ENCODE data around the gene MCHR2. TPM values are rescaled to one million over a fixed set of nuclear protein-coding genes. Genes with fewer than 3 reads are reported as not detected.

The MCHR2 gene
- polyA plus RNA-seq, 1 of the 3 experiments (the other 2 are of a cell fraction): not detected

DNA sequence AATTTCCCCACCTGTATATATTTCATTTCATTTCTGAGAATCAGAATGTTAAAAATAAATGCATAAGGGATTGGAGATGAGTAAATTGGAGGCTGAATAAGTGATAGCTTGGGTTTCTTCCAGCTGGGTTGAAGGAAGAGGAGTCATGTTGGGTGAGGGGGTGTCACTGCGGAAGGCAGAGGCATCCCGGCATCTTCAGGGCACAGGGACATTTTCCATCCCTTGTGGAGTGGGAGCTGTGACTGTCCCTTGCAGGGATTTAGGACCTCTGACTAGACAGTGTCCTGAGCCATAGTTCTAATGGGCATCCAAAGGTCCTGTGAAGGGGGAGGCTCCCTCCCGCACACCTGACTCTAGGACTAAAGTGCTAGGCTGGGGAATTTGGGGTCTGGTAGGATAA lies 2.1 kb downstream of the MCHR2 start:
- ChIA-PET POLR2A (no interaction called here), CTCF (no interaction called here)
- Histone ChIP-seq H3K9ac (no peak overlapping the region), H3F3A (replicated peaks; ENCODE audit: insufficient read depth) (no peaks in the 10 kb centered on the region), H4K20me1 (ENCODE audit: insufficient read depth) (no peaks in the 10 kb centered on the region), H3K79me2 (ENCODE audit: insufficient read depth) (no peaks in the 10 kb centered on the region), H2AFZ (ENCODE audit: low read depth) (no peak overlapping the region), H3K4me2 (no peak overlapping the region), H3K9me3 (no peaks in the 10 kb centered on the region), H3K9me2 (no peaks in the 10 kb centered on the region), H3K4me1 (ENCODE audit: control insufficient read depth in 1 of 2, insufficient read depth in 2 of 2, low read depth in 1 of 2, low read length in 1 of 2) (no peaks in the 10 kb centered on the region), H3K27ac (ENCODE audit: low read depth in 2 of 2, low read length in 1 of 2) (no peak overlapping the region), H3K36me3 (replicated peaks in 1 of 2; ENCODE audit: control insufficient read depth in 1 of 2, insufficient read depth in 2 of 2, low read length in 1 of 2) (no peaks in the 10 kb centered on the region), H3K27me3 (ENCODE audit: insufficient read depth) (peaks cover 30% of the 10 kb centered on the region), H3K4me3 (ENCODE audit: low read depth in 2 of 2, low read length in 1 of 2) (no peak overlapping the region)
- DNase-seq: no peak
- WGBS (ENCODE audit: low lambda C conversion rate): 32% methylated on average over 3 of the region's 3 CpGs
- TF ChIP-seq SIN3A (IDR thresholded peaks at IDR 0.05; ENCODE audit: borderline replicate concordance, low read depth, low read length) (no peak), GABPA (IDR thresholded peaks at IDR 0.05; ENCODE audit: low read depth) (no peak), SMC3 (IDR thresholded peaks at IDR 0.05; ENCODE audit: low read depth, low read length) (no peak), EP300 (IDR thresholded peaks at IDR 0.05; ENCODE audit: borderline replicate concordance in 1 of 2, low read depth in 1 of 2, low read length in 1 of 2) (no peak), FOXJ3 (CRISPR knock-in tag; IDR thresholded peaks at IDR 0.05) (no peak)
- TF ChIP-seq, protein P1, sequence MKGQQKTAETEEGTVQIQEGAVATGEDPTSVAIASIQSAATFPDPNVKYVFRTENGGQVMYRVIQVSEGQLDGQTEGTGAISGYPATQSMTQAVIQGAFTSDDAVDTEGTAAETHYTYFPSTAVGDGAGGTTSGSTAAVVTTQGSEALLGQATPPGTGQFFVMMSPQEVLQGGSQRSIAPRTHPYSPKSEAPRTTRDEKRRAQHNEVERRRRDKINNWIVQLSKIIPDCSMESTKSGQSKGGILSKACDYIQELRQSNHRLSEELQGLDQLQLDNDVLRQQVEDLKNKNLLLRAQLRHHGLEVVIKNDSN (IDR thresholded peaks at IDR 0.05; ENCODE audit: borderline replicate concordance, low read depth): no peak
- TF ChIP-seq, protein P2, sequence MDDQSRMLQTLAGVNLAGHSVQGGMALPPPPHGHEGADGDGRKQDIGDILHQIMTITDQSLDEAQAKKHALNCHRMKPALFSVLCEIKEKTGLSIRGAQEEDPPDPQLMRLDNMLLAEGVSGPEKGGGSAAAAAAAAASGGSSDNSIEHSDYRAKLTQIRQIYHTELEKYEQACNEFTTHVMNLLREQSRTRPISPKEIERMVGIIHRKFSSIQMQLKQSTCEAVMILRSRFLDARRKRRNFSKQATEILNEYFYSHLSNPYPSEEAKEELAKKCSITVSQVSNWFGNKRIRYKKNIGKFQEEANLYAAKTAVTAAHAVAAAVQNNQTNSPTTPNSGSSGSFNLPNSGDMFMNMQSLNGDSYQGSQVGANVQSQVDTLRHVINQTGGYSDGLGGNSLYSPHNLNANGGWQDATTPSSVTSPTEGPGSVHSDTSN (IDR thresholded peaks at IDR 0.05): no peak
- TF ChIP-seq, protein P3, sequence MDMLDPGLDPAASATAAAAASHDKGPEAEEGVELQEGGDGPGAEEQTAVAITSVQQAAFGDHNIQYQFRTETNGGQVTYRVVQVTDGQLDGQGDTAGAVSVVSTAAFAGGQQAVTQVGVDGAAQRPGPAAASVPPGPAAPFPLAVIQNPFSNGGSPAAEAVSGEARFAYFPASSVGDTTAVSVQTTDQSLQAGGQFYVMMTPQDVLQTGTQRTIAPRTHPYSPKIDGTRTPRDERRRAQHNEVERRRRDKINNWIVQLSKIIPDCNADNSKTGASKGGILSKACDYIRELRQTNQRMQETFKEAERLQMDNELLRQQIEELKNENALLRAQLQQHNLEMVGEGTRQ (IDR thresholded peaks at IDR 0.05; ENCODE audit: borderline replicate concordance, low read depth, low read length): no peak

DNA sequence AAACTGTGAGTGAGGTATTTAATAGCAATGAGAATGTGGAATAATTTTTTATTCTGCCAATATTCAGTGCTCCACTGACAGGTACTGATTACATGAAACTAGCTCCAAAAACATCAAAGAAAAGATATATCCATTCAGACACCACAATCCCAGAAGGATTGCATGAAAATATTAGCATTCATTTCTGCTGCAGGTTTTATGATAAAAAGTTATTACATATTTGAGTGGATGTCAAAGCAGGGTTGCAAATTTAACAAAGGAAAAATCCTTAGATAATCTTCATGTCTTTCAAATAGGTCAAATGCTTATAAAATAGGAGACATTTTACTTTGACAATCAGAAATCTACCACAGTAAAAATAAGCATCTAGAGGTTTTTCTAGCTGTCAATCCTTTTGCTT lies 13.3 kb downstream of the MCHR2 start:
- Histone ChIP-seq H4K20me1 (ENCODE audit: insufficient read depth) (no peaks in the 10 kb centered on the region), H3K36me3 (replicated peaks in 1 of 2; ENCODE audit: control insufficient read depth in 1 of 2, insufficient read depth in 2 of 2, low read length in 1 of 2) (no peaks in the 10 kb centered on the region), H3K27ac (ENCODE audit: low read depth in 2 of 2, low read length in 1 of 2) (no peak overlapping the region), H2AFZ (ENCODE audit: low read depth) (no peak overlapping the region), H3F3A (replicated peaks; ENCODE audit: insufficient read depth) (no peaks in the 10 kb centered on the region), H3K4me3 (ENCODE audit: low read depth in 2 of 2, low read length in 1 of 2) (no peak overlapping the region), H3K27me3 (ENCODE audit: insufficient read depth) (no peaks in the 10 kb centered on the region; the same call in 1 of the 2 replicates), H3K4me2 (no peak overlapping the region), H3K9ac (no peak overlapping the region), H3K79me2 (ENCODE audit: insufficient read depth) (no peaks in the 10 kb centered on the region), H3K9me3 (no peaks in the 10 kb centered on the region), H3K4me1 (ENCODE audit: control insufficient read depth in 1 of 2, insufficient read depth in 2 of 2, low read depth in 1 of 2, low read length in 1 of 2) (no peaks in the 10 kb centered on the region), H3K9me2 (no peaks in the 10 kb centered on the region)
- ChIA-PET POLR2A (no interaction called here), CTCF (interaction anchor here (1.1 kb wide), 1 partner anchor 21 kb away, joined by 3 read pairs; no protein-coding TSS in a partner anchor)
- TF ChIP-seq, protein P4, sequence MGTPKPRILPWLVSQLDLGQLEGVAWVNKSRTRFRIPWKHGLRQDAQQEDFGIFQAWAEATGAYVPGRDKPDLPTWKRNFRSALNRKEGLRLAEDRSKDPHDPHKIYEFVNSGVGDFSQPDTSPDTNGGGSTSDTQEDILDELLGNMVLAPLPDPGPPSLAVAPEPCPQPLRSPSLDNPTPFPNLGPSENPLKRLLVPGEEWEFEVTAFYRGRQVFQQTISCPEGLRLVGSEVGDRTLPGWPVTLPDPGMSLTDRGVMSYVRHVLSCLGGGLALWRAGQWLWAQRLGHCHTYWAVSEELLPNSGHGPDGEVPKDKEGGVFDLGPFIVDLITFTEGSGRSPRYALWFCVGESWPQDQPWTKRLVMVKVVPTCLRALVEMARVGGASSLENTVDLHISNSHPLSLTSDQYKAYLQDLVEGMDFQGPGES (IDR thresholded peaks at IDR 0.05; ENCODE audit: low read depth, low read length): no peak
- no peak for TF ChIP-seq GABPA (IDR thresholded peaks at IDR 0.05; ENCODE audit: low read depth)
- no peak for TF ChIP-seq YY1 (IDR thresholded peaks at IDR 0.05; ENCODE audit: low read depth)
- TF ChIP-seq GATA2 (CRISPR knock-in tag; IDR thresholded peaks at IDR 0.05): no peak
- DNase-seq: no peak
